Measurements from ENCODE around the gene SUPT5H. TPM values are rescaled to one million over a fixed set of nuclear protein-coding genes. Genes with fewer than 3 reads are reported as not detected.
A peak's percentile ranks its signal among the peaks of the same experiment; 100 is the strongest.

Gene SUPT5H
- total and polyA plus RNA-seq, 2 of the 13 experiments (the other 11 are each of a cell fraction or from before 2014, with no cell fraction given), result 48.2 to 51.7 TPM

DNA sequence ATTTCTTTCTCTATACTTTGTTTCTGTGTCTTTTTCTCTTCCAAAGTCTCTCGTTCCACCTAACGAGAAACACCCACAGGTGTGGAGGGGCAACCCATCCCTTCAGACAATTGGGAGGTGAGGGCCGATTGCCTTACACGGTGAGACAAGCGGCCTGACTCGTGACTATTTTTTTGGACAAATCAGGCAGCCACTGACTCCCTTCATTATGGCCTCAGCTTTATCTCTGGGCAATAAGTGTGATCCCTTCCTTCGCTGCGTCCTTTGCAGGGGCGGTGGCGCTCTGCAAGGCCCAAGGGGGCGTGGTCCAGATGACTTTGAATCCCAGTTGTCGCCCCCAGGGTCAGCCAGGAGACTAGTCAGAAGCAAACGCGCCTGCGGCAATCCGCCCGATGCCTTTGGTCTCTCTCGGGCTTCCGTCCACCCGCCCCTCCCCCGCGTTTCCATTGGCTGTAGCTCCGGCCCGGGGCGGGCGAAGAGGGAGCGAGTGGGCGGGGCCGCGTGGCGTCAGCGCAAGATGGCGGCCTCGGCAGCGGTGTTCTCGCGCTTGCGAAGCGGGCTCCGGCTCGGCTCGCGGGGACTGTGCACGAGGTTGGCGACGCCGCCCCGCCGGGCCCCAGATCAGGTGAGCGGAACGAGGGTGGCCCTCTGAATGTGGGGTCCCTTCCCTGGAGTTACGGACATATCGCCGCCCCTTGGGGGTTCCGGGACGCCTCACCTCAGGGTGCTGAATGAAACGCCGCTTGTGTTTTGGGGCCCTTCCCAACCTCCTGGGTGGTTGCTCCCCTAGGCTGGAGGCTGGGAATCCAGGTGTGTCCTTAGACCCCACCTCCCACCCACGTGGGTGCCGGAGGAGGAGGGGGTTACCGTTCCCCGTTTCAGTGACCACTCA, 35.2 kb downstream of the SUPT5H start, which contains the start of gene TIMM50 (continued):
- TF ChIP-seq ZNF12 (CRISPR knock-in tag; IDR thresholded peaks at IDR 0.05) (peak; percentile 45; the same call in 1 of the 2 replicates), PCBP1 (IDR thresholded peaks at IDR 0.05; ENCODE audit: borderline replicate concordance, low read depth, low read length) (0 out of 2 replicates have a peak, but pooled peaks have one; percentile 53), POGZ (CRISPR knock-in tag; IDR thresholded peaks at IDR 0.05) (peak; percentile 81), MEIS1 (CRISPR knock-in tag; IDR thresholded peaks at IDR 0.05; ENCODE audit: borderline replicate concordance) (no peak; the same call in 1 of the 2 replicates), RBFOX2 (IDR thresholded peaks at IDR 0.05; ENCODE audit: low read depth, low read length) (peak; percentile 96), ZNF292 (CRISPR knock-in tag; IDR thresholded peaks at IDR 0.05; ENCODE audit: borderline replicate concordance, low read depth) (no peak), ARID2 (CRISPR knock-in tag; IDR thresholded peaks at IDR 0.05; ENCODE audit: borderline replicate concordance) (no peak), NFYC (CRISPR knock-in tag; IDR thresholded peaks at IDR 0.05) (peak; percentile 95), HNF4G (IDR thresholded peaks at IDR 0.05; ENCODE audit: borderline replicate concordance, low read depth, low read length) (peak; percentile 26; the same call in 1 of the 2 replicates), HNF4G (CRISPR knock-in tag; IDR thresholded peaks at IDR 0.05; ENCODE audit: borderline replicate concordance, low read depth) (no peak; the same call in 1 of the 2 replicates), SIX4 (CRISPR knock-in tag; IDR thresholded peaks at IDR 0.05) (no peak), SP1 (IDR thresholded peaks at IDR 0.05) (0 out of 2 replicates have a peak, but pooled peaks have one; percentile 27), SP1 (CRISPR knock-in tag; IDR thresholded peaks at IDR 0.05) (peak; percentile 100), PTBP1 (IDR thresholded peaks at IDR 0.05; ENCODE audit: low read depth, low read length, poor library complexity, severe bottlenecking) (peak; percentile 64), SOX6 (IDR thresholded peaks at IDR 0.05) (no peak), SOX6 (CRISPR knock-in tag; IDR thresholded peaks at IDR 0.05) (peak; percentile 27; the same call in 1 of the 2 replicates), ZNF234 (CRISPR knock-in tag; conservative IDR thresholded peaks at IDR 0.05) (no peak), ZNF883 (CRISPR knock-in tag; IDR thresholded peaks at IDR 0.05; ENCODE audit: not compliant biosample characterization) (no peak)
- TF ChIP-seq, protein P1, sequence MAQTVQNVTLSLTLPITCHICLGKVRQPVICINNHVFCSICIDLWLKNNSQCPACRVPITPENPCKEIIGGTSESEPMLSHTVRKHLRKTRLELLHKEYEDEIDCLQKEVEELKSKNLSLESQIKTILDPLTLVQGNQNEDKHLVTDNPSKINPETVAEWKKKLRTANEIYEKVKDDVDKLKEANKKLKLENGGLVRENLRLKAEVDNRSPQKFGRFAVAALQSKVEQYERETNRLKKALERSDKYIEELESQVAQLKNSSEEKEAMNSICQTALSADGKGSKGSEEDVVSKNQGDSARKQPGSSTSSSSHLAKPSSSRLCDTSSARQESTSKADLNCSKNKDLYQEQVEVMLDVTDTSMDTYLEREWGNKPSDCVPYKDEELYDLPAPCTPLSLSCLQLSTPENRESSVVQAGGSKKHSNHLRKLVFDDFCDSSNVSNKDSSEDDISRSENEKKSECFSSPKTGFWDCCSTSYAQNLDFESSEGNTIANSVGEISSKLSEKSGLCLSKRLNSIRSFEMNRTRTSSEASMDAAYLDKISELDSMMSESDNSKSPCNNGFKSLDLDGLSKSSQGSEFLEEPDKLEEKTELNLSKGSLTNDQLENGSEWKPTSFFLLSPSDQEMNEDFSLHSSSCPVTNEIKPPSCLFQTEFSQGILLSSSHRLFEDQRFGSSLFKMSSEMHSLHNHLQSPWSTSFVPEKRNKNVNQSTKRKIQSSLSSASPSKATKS (CRISPR knock-in tag; IDR thresholded peaks at IDR 0.05), result no peak
- TF ChIP-seq, protein P2, sequence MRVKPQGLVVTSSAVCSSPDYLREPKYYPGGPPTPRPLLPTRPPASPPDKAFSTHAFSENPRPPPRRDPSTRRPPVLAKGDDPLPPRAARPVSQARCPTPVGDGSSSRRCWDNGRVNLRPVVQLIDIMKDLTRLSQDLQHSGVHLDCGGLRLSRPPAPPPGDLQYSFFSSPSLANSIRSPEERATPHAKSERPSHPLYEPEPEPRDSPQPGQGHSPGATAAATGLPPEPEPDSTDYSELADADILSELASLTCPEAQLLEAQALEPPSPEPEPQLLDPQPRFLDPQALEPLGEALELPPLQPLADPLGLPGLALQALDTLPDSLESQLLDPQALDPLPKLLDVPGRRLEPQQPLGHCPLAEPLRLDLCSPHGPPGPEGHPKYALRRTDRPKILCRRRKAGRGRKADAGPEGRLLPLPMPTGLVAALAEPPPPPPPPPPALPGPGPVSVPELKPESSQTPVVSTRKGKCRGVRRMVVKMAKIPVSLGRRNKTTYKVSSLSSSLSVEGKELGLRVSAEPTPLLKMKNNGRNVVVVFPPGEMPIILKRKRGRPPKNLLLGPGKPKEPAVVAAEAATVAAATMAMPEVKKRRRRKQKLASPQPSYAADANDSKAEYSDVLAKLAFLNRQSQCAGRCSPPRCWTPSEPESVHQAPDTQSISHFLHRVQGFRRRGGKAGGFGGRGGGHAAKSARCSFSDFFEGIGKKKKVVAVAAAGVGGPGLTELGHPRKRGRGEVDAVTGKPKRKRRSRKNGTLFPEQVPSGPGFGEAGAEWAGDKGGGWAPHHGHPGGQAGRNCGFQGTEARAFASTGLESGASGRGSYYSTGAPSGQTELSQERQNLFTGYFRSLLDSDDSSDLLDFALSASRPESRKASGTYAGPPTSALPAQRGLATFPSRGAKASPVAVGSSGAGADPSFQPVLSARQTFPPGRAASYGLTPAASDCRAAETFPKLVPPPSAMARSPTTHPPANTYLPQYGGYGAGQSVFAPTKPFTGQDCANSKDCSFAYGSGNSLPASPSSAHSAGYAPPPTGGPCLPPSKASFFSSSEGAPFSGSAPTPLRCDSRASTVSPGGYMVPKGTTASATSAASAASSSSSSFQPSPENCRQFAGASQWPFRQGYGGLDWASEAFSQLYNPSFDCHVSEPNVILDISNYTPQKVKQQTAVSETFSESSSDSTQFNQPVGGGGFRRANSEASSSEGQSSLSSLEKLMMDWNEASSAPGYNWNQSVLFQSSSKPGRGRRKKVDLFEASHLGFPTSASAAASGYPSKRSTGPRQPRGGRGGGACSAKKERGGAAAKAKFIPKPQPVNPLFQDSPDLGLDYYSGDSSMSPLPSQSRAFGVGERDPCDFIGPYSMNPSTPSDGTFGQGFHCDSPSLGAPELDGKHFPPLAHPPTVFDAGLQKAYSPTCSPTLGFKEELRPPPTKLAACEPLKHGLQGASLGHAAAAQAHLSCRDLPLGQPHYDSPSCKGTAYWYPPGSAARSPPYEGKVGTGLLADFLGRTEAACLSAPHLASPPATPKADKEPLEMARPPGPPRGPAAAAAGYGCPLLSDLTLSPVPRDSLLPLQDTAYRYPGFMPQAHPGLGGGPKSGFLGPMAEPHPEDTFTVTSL (CRISPR knock-in tag; IDR thresholded peaks at IDR 0.05; ENCODE audit: borderline replicate concordance), result no peak
